Ovary (tissue), 3 donors: ENCODE measurements around the gene MARK3.

ENCODE experiments used
- CTCF ChIP-seq, 3 donors: fragments of 450-650 bp in 2 of 3; fragments of 200-600 bp in 1 of 3; IDR thresholded peaks; one replicate each; pipeline versions ENCODE4 v1.5.1 to v1.8.0; 2016 to 2022; ENCODE audit warnings: antibody characterized with exemption in 3 of 3, mild to moderate bottlenecking in 1 of 3
- EP300 ChIP-seq: sonication (generic); formaldehyde crosslinking; IDR thresholded peaks from one replicate; pipeline ENCODE4 v1.6.1; 2017; ENCODE audit warnings: antibody characterized with exemption
- POLR2A ChIP-seq: fragments of 450-650 bp; IDR thresholded peaks from one replicate; pipeline ENCODE4 v1.6.1; 2017; ENCODE audit warnings: antibody characterized with exemption, mild to moderate bottlenecking, moderate library complexity
- donor health status: DM: no; HTN: no; CAD: no.

GRCh38 chr14:103460415-103460814 lies 75.2 kb downstream of the MARK3 start:
- no peak for TF ChIP-seq CTCF (IDR thresholded peaks at IDR 0.05)
- no peak for TF ChIP-seq EP300
- TF ChIP-seq POLR2A, result no peak
